Urinary bladder (tissue), 4 donors: ENCODE data around the gene SLC44A1. TPM values are rescaled to one million over a fixed set of nuclear protein-coding genes. Genes with fewer than 3 reads are reported as not detected.
A peak's percentile ranks its signal among the peaks of the same experiment; 100 is the strongest.

Experiments
- DNase-seq: peaks from one replicate; pipeline ENCODE4 v3.0.0-alpha.2; 2015; ENCODE audit errors: extremely low spot score
- H3K27ac ChIP-seq: one replicate; pipeline ENCODE4 v1.5.1; 2013; ENCODE audit warnings: low read depth, mild to moderate bottlenecking, moderate library complexity
- H3K36me3 ChIP-seq: one replicate; pipeline ENCODE4 v1.6.1; 2013; ENCODE audit warnings: mild to moderate bottlenecking, moderate library complexity; ENCODE audit not compliant: insufficient read depth
- H3K4me1 ChIP-seq: one replicate; pipeline ENCODE4 v1.6.1; 2013; ENCODE audit warnings: mild to moderate bottlenecking, moderate library complexity; ENCODE audit not compliant: insufficient read depth
- H3K4me3 ChIP-seq: one replicate; pipeline ENCODE4 v1.5.1; 2013; ENCODE audit warnings: low read depth, low read length
- WGBS: extraction: QIAGEN DNeasy Blood & Tissue Kit; methylation state at CpG from one replicate; pipeline ENCODE4 v1.1.7; 2013; 5-methylcytosine and 5-hydroxymethylcytosine counted together
- polyA plus RNA-seq: library from polyadenylated mRNA; stranded (reverse); fragments of 200-250 nt; gene quantifications from one replicate; pipeline ENCODE4 v1.2.3, GENCODE V29; 2013
- total RNA-seq: library from RNA; depleted of rRNA; stranded (reverse); fragments of >200 nt; gene quantifications from one replicate; pipeline ENCODE4 v1.2.3, GENCODE V29; 2014
- donor health status: healthy with polysubstance abuse.
- donor health status: healthy.

Gene SLC44A1
- total and polyA plus RNA-seq, 2 donors, result 24.8 to 57.4 TPM

GRCh38 chr9:105443121-105443520 lies 198.7 kb downstream of the SLC44A1 start:
- Histone ChIP-seq H3K4me3 (no peak overlapping the region), H3K36me3 (no peaks in the 10 kb centered on the region), H3K4me1 (no peaks in the 10 kb centered on the region), H3K27ac (no peak overlapping the region)
- WGBS, result 91% methylated on average over 8 of the region's 8 CpGs
- no peak for DNase-seq

- 66% methylated on average over 4 of the region's 4 CpGs for WGBS
- Histone ChIP-seq H3K4me1 (no peaks in the 10 kb centered on the region), H3K4me3 (no peak overlapping the region), H3K36me3 (no peaks in the 10 kb centered on the region), H3K27ac (no peak overlapping the region)
- no peak for DNase-seq
Measured at GRCh38 chr9:105444130-105444529, 199.7 kb downstream of the SLC44A1 start.

- Histone ChIP-seq H3K4me1 (no peaks in the 10 kb centered on the region), H3K4me3 (no peak overlapping the region), H3K27ac (no peak overlapping the region), H3K36me3 (no peaks in the 10 kb centered on the region)
- DNase-seq, result no peak
- WGBS, result 76% methylated on average over 8 of the region's 8 CpGs
Measured at GRCh38 chr9:105445203-105445881, 200.9 kb downstream of the SLC44A1 start.

GRCh38 chr9:105447386-105447813 lies 202.9 kb downstream of the SLC44A1 start:
- WGBS, result 21% methylated on average over 16 of the region's 16 CpGs
- no peak for DNase-seq
- Histone ChIP-seq H3K27ac (no peak overlapping the region), H3K4me3 (peak overlapping the region; percentile 92), H3K36me3 (no peaks in the 10 kb centered on the region), H3K4me1 (no peaks in the 10 kb centered on the region)

GRCh38 chr9:105447814-105448812 lies 203.7 kb downstream of the SLC44A1 start, which contains the start of gene FSD1L:
TSS of gene FSD1L (plus strand) at chr9:105448034. CDS start at chr9:105448221, 187 bp downstream.
- 1% methylated on average over 87 of the region's 87 CpGs for WGBS
- Histone ChIP-seq H3K4me1 (no peaks in the 10 kb centered on the region), H3K27ac (no peak within 1 kb of the TSS), H3K4me3 (peak within 1 kb of the TSS; percentile 92), H3K36me3 (no peaks in the 10 kb centered on the region)
- DNase-seq, result peak; percentile 43

GRCh38 chr9:105449081-105449480 lies 204.6 kb downstream of the SLC44A1 start:
- WGBS, result 28% methylated on average over 2 of the region's 2 CpGs
- no peak for DNase-seq
- Histone ChIP-seq H3K36me3 (no peaks in the 10 kb centered on the region), H3K4me3 (no peak overlapping the region), H3K4me1 (no peaks in the 10 kb centered on the region), H3K27ac (no peak overlapping the region)

- no peak for DNase-seq
- H3K36me3 ChIP-seq, result no peaks in the 10 kb centered on the region
- no peak overlapping the region for H3K27ac ChIP-seq
- H3K4me3 ChIP-seq, result no peak overlapping the region
- 92% methylated on average over 3 of the region's 3 CpGs for WGBS
- peaks cover under 1% of the 10 kb centered on the region for H3K4me1 ChIP-seq
Measured at GRCh38 chr9:105452185-105452584, 207.7 kb downstream of the SLC44A1 start.

GRCh38 chr9:105455836-105456475 lies 211.5 kb downstream of the SLC44A1 start:
- WGBS, result 64% methylated on average over 2 of the region's 2 CpGs
- H3K36me3 ChIP-seq, result no peaks in the 10 kb centered on the region
- no peak overlapping the region for H3K4me3 ChIP-seq
- no peak for DNase-seq
- H3K4me1 ChIP-seq, result peaks cover 1% of the 10 kb centered on the region
- no peak overlapping the region for H3K27ac ChIP-seq

GRCh38 chr9:105457560-105458294 lies 213.3 kb downstream of the SLC44A1 start:
- Histone ChIP-seq H3K36me3 (no peaks in the 10 kb centered on the region), H3K27ac (no peak overlapping the region), H3K4me1 (peaks cover 1% of the 10 kb centered on the region), H3K4me3 (no peak overlapping the region)
- 87% methylated on average over 15 of the region's 15 CpGs for WGBS
- DNase-seq, result no peak

GRCh38 chr9:105458404-105458803 lies 214.0 kb downstream of the SLC44A1 start:
- Histone ChIP-seq H3K4me3 (no peak overlapping the region), H3K36me3 (no peaks in the 10 kb centered on the region), H3K4me1 (peaks cover 1% of the 10 kb centered on the region), H3K27ac (no peak overlapping the region)
- DNase-seq, result no peak
- WGBS, result 90% methylated on average over 3 of the region's 3 CpGs

GRCh38 chr9:105459336-105459735 lies 214.9 kb downstream of the SLC44A1 start:
- DNase-seq, result no peak
- peaks cover 1% of the 10 kb centered on the region for H3K4me1 ChIP-seq
- no peak overlapping the region for H3K27ac ChIP-seq
- H3K4me3 ChIP-seq, result no peak overlapping the region
- 59% methylated on average over 2 of the region's 2 CpGs for WGBS
- H3K36me3 ChIP-seq, result no peaks in the 10 kb centered on the region

GRCh38 chr9:105466898-105467455 lies 222.5 kb downstream of the SLC44A1 start:
- DNase-seq, result no peak
- WGBS, result 80% methylated on average over 3 of the region's 3 CpGs
- H3K27ac ChIP-seq, result no peak overlapping the region

GRCh38 chr9:105468875-105469274 lies 224.4 kb downstream of the SLC44A1 start:
- H3K36me3 ChIP-seq, result no peaks in the 10 kb centered on the region
- H3K27ac ChIP-seq, result no peak overlapping the region
- 96% methylated on average over 1 of the region's 1 CpG for WGBS
- H3K4me3 ChIP-seq, result no peak overlapping the region
- no peak for DNase-seq
- H3K4me1 ChIP-seq, result no peaks in the 10 kb centered on the region

More at GRCh38 chr9:105466898-105467455, 222.5 kb downstream of the SLC44A1 start:
- H3K36me3 ChIP-seq, result no peaks in the 10 kb centered on the region
- H3K4me1 ChIP-seq, result no peaks in the 10 kb centered on the region
- no peak overlapping the region for H3K4me3 ChIP-seq
